ENCODE results near the gene PLA2G4D. TPM values are rescaled to one million over a fixed set of nuclear protein-coding genes. Genes with fewer than 3 reads are reported as not detected.

PLA2G4D gene
- polyA plus RNA-seq, 1 donor from 2014 or later, result not detected

DNA sequence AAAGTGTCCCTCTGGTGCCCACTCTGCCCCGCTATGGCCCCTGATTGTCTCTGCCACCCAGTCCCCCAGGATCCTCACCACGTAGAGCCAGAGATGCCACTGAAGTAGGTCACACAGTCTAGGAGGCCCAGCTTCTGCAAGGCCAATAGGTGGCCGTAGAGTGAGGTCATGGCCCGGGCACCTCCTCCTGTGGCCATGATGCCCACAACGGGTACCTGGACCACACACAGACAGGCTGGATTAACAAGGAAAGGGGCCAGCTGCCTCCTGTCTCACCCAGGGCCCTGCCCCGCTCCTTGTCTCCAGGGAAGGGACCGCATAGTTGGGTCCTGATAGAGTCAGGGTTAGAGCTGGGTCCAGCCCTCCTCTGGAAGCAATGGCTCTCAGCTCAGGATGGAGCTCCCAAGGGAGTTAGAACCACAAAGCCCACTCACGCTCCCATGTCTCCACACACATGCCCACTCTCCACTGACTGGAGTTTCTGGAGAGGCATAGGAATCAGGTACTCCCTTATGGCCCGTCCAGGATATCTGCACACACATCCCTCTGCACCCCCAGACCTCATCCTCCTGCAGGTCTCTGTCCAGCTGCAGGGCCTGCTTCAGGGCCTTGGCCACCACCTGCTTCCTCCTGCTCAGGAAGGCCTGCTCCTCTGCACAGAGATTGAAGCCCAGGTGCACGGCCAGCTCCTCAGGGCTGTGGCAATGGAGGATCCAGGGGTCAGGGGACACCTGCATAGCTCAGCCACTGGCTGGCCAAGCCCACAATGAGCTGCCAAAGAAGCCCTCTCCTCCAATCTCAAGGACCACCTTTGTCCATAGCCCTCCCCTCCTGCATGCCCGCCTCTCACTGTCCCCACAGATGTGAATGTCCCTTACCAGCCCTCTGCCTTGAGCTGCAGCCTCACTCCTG is 13.2 kb downstream of the PLA2G4D start:
- no peaks in the 10 kb centered on the region for H4K20me1 ChIP-seq (ENCODE audit: insufficient read depth)
- no peaks in the 10 kb centered on the region for H3K9me3 ChIP-seq (ENCODE audit: low read length)
- no peaks in the 10 kb centered on the region for H3K36me3 ChIP-seq (ENCODE audit: insufficient read depth, low read length)
- H3K4me3 ChIP-seq (ENCODE audit: low read length), result no peak overlapping the region
- no peak overlapping the region for H3K27ac ChIP-seq (ENCODE audit: low read length)
- H3K79me2 ChIP-seq (replicated peaks; ENCODE audit: insufficient read depth, low read length), result no peaks in the 10 kb centered on the region
- H2AFZ ChIP-seq (ENCODE audit: low read depth, low read length), result no peak overlapping the region
- no peak overlapping the region for H3K4me2 ChIP-seq (ENCODE audit: low read length)
- no peaks in the 10 kb centered on the region for H3K27me3 ChIP-seq (ENCODE audit: insufficient read depth, low read depth, low read length)
- H3K9me2 ChIP-seq (ENCODE audit: insufficient read depth, low read length), result no peaks in the 10 kb centered on the region
- H3K9ac ChIP-seq (ENCODE audit: low read length), result no peak overlapping the region
- no peaks in the 10 kb centered on the region for H3F3A ChIP-seq (ENCODE audit: insufficient read depth, low read length, poor library complexity, severe bottlenecking)
- TF ChIP-seq, protein P1, sequence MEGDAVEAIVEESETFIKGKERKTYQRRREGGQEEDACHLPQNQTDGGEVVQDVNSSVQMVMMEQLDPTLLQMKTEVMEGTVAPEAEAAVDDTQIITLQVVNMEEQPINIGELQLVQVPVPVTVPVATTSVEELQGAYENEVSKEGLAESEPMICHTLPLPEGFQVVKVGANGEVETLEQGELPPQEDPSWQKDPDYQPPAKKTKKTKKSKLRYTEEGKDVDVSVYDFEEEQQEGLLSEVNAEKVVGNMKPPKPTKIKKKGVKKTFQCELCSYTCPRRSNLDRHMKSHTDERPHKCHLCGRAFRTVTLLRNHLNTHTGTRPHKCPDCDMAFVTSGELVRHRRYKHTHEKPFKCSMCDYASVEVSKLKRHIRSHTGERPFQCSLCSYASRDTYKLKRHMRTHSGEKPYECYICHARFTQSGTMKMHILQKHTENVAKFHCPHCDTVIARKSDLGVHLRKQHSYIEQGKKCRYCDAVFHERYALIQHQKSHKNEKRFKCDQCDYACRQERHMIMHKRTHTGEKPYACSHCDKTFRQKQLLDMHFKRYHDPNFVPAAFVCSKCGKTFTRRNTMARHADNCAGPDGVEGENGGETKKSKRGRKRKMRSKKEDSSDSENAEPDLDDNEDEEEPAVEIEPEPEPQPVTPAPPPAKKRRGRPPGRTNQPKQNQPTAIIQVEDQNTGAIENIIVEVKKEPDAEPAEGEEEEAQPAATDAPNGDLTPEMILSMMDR (IDR thresholded peaks at IDR 0.05; ENCODE audit: poor library complexity, severe bottlenecking), result no peak
- no peak for TF ChIP-seq TAF1 (IDR thresholded peaks at IDR 0.05; ENCODE audit: low read depth)
- no peak for TF ChIP-seq SMC3 (conservative IDR thresholded peaks at IDR 0.05; ENCODE audit: poor library complexity)
- no peak for TF ChIP-seq EP300 (conservative IDR thresholded peaks at IDR 0.05; ENCODE audit: poor library complexity, severe bottlenecking)
- TF ChIP-seq RAD21 (conservative IDR thresholded peaks at IDR 0.05), result no peak
- no peak for TF ChIP-seq EZH2 (IDR thresholded peaks at IDR 0.05; ENCODE audit: borderline replicate concordance, insufficient read depth, low read length, poor library complexity, severe bottlenecking)
- no peak for TF ChIP-seq MXI1 (conservative IDR thresholded peaks at IDR 0.05; ENCODE audit: poor library complexity, severe bottlenecking)
- TF ChIP-seq, protein P2, sequence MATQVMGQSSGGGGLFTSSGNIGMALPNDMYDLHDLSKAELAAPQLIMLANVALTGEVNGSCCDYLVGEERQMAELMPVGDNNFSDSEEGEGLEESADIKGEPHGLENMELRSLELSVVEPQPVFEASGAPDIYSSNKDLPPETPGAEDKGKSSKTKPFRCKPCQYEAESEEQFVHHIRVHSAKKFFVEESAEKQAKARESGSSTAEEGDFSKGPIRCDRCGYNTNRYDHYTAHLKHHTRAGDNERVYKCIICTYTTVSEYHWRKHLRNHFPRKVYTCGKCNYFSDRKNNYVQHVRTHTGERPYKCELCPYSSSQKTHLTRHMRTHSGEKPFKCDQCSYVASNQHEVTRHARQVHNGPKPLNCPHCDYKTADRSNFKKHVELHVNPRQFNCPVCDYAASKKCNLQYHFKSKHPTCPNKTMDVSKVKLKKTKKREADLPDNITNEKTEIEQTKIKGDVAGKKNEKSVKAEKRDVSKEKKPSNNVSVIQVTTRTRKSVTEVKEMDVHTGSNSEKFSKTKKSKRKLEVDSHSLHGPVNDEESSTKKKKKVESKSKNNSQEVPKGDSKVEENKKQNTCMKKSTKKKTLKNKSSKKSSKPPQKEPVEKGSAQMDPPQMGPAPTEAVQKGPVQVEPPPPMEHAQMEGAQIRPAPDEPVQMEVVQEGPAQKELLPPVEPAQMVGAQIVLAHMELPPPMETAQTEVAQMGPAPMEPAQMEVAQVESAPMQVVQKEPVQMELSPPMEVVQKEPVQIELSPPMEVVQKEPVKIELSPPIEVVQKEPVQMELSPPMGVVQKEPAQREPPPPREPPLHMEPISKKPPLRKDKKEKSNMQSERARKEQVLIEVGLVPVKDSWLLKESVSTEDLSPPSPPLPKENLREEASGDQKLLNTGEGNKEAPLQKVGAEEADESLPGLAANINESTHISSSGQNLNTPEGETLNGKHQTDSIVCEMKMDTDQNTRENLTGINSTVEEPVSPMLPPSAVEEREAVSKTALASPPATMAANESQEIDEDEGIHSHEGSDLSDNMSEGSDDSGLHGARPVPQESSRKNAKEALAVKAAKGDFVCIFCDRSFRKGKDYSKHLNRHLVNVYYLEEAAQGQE (IDR thresholded peaks at IDR 0.05; ENCODE audit: borderline replicate concordance), result no peak
- no peak for TF ChIP-seq POLR2AphosphoS5 (IDR thresholded peaks at IDR 0.05)

DNA sequence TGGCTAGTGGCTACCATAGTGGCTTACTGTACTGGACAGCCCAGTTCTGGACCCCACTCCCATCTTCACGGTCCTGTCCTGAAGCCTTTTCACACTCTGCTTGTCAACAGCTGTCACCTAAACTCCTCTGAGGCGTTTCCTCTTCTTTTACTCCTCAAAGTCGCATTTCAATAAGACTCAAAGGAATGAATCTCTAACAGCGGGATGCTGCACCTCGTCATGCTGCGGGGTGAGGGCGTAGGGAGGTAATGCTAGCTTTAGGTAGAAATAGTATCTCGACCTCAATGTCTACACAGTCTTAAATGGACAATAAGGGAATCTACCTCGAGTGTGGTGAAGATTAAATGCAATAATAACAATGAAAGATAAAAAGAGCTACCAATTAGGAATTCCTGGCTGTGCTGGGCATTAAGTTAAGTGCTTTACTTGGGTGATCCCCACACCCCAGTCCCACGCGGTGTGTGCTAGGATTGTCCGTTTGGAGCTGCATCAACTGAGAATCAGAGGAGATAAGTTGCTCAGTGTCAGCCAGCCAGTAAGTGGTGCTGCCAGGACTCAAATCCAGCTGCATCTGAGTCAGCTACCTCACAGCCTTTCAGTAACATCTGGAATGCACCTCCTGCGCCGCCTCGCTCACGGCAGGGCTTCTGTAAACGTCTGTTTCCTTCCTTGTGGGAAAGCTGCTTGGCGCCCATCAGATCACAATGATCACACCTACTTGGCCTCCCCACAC is 14.0 kb downstream of the PLA2G4D start:
- no peaks in the 10 kb centered on the region for H4K20me1 ChIP-seq (ENCODE audit: insufficient read depth)
- no peaks in the 10 kb centered on the region for H3K9me2 ChIP-seq (ENCODE audit: insufficient read depth, low read length)
- no peak overlapping the region for H3K9ac ChIP-seq (ENCODE audit: low read length)
- H3K27ac ChIP-seq (ENCODE audit: low read length), result no peak overlapping the region
- H3F3A ChIP-seq (ENCODE audit: insufficient read depth, low read length, poor library complexity, severe bottlenecking), result no peaks in the 10 kb centered on the region
- H3K9me3 ChIP-seq (ENCODE audit: low read length), result no peaks in the 10 kb centered on the region
- no peak for TF ChIP-seq SMC3 (conservative IDR thresholded peaks at IDR 0.05; ENCODE audit: poor library complexity)
- TF ChIP-seq RAD21 (conservative IDR thresholded peaks at IDR 0.05), result no peak
- no peaks in the 10 kb centered on the region for H3K36me3 ChIP-seq (ENCODE audit: insufficient read depth, low read length)
- no peaks in the 10 kb centered on the region for H3K27me3 ChIP-seq (ENCODE audit: insufficient read depth, low read depth, low read length)
- H3K4me2 ChIP-seq (ENCODE audit: low read length), result no peak overlapping the region
- H2AFZ ChIP-seq (ENCODE audit: low read depth, low read length), result no peak overlapping the region
- no peaks in the 10 kb centered on the region for H3K79me2 ChIP-seq (replicated peaks; ENCODE audit: insufficient read depth, low read length)
- H3K4me3 ChIP-seq (ENCODE audit: low read length), result no peak overlapping the region
